ENCODE data around the gene SULT1A1.
"Not testable (repeated sequence)": the region's sequence is repeated elsewhere in the genome, so short reads cannot be mapped to it uniquely, and the experiment has no call there.

GRCh38 chr16:28599377-28600285 is 10.2 kb downstream of the SULT1A1 start:
- not testable (repeated sequence) for TF ChIP-seq KLF16 (tag by site-specific recombination; IDR thresholded peaks at IDR 0.05); ZNF664 (tag by site-specific recombination; IDR thresholded peaks at IDR 0.05); TCF7L2 (IDR thresholded peaks at IDR 0.05; ENCODE audit: borderline replicate concordance, low read depth, low read length)

All from HEK293 (cell line).